Ovary (tissue), 9 donors: ENCODE measurements around the gene C16orf87. TPM values are rescaled to one million over a fixed set of nuclear protein-coding genes. Genes with fewer than 3 reads are reported as not detected.

ENCODE experiments used
- DNase-seq, 5 donors: peaks; one replicate each; pipeline ENCODE4 v3.0.0-alpha.2; 2019 to 2020
- H3K27ac ChIP-seq, 2 donors: fragments of 200-600 bp; one replicate each; pipeline versions ENCODE4 v1.5.1 to v1.8.0; 2019 to 2022
- H3K27me3 ChIP-seq: fragments of 200-600 bp; one replicate; pipeline ENCODE4 v1.8.0; 2022
- H3K36me3 ChIP-seq: fragments of 200-600 bp; sonication (generic); one replicate; pipeline ENCODE4 v1.5.1; 2019
- H3K4me1 ChIP-seq: one replicate; pipeline ENCODE4 v1.8.1; 2013; ENCODE audit warnings: mild to moderate bottlenecking, moderate library complexity; ENCODE audit not compliant: insufficient read depth
- H3K4me3 ChIP-seq: fragments of 200-600 bp; sonication (generic); one replicate; pipeline ENCODE4 v1.5.1; 2017
- H3K9me3 ChIP-seq, 2 donors: fragments of 200-600 bp in 1 of 2; sonication (generic) in 1 of 2; one replicate each; pipeline versions ENCODE4 v1.5.1 to v1.8.1; 2013 to 2019; ENCODE audit warnings: mild to moderate bottlenecking in 1 of 2, moderate library complexity in 1 of 2
- CTCF ChIP-seq, 3 donors: fragments of 450-650 bp in 2 of 3; fragments of 200-600 bp in 1 of 3; IDR thresholded peaks; one replicate each; pipeline versions ENCODE4 v1.5.1 to v1.8.0; 2016 to 2022; ENCODE audit warnings: antibody characterized with exemption in 3 of 3, mild to moderate bottlenecking in 1 of 3
- EP300 ChIP-seq: sonication (generic); formaldehyde crosslinking; IDR thresholded peaks from one replicate; pipeline ENCODE4 v1.6.1; 2017; ENCODE audit warnings: antibody characterized with exemption
- POLR2A ChIP-seq: fragments of 450-650 bp; IDR thresholded peaks from one replicate; pipeline ENCODE4 v1.6.1; 2017; ENCODE audit warnings: antibody characterized with exemption, mild to moderate bottlenecking, moderate library complexity
- WGBS, 3 donors: extraction: QIAGEN DNeasy Blood & Tissue Kit in 1 of 3; methylation state at CpG; one replicate each; pipeline versions ENCODE4 v1.1.5 to v1.1.7; 2013 to 2017; 5-methylcytosine and 5-hydroxymethylcytosine counted together
- intact Hi-C, 4 donors: fragments of 100-400 bp; cut with DNase I; formaldehyde crosslinking; loops; one replicate each; pipeline versions ENCODE4 v1.11.0 to v1.15.1; 2022 to 2023
- polyA plus RNA-seq, 2 donors: library from polyadenylated mRNA; stranded (reverse); fragments of 200-250 nt in 1 of 2; fragments of 350-450 nt in 1 of 2; fragmentation: Illumina TruSeq in 1 of 2; extraction: RNeasy Lipid Tissue Mini Kit (QIAGEN cat#74804) in 1 of 2; gene quantifications; one replicate each; pipeline ENCODE4 v1.2.3, GENCODE V29; 2013 to 2014
- total RNA-seq, 7 donors: library from RNA; depleted of rRNA in 2 of 7; stranded (reverse); fragments of >200 nt in 2 of 7; fragmentation: NEBNext Ultra II Directional in 3 of 7; extraction: Animal tissue kit (Norgen Biotek cat#: 25700) in 3 of 7; gene quantifications; one replicate each; pipeline versions ENCODE4 v1.1.0 to v1.2.4, GENCODE V29; 2016 to 2023
- donor health status: DM: no; HTN: no; CAD: no; lungs with moderate emphysema.
- donor health status: DM: no; HTN: no; CAD: no.
- donor health status: Bipolar disorder and iron deficiency.
- donor health status: DM: yes; HTN: yes; CAD: no.
- donor health status: DM: no; HTN: no; CAD: no.
- donor health status: DM: yes; HTN: yes; CAD: no.

Gene C16orf87
- total and polyA plus RNA-seq, 9 donors, result 4.0 to 7.6 (median 5.1) TPM

- Histone ChIP-seq H3K4me1 (peaks cover 1% of the 10 kb centered on the region), H3K4me3 (no peak overlapping the region), H3K9me3 (no peaks in the 10 kb centered on the region), H3K27me3 (no peaks in the 10 kb centered on the region), H3K36me3 (no peaks in the 10 kb centered on the region), H3K27ac (no peak overlapping the region)
- intact Hi-C loops, result no loop called here
- no peak for DNase-seq
- no peak for TF ChIP-seq POLR2A
- TF ChIP-seq EP300, result no peak
- no peak for TF ChIP-seq CTCF (IDR thresholded peaks at IDR 0.05)
- 87 to 100% (median 96%) methylated on average over 4 of the region's 4 CpGs for WGBS, 3 donors
Observed at GRCh38 chr16:46808997-46809396, 22.0 kb downstream of the C16orf87 start.

GRCh38 chr16:46807336-46807735 lies 23.6 kb downstream of the C16orf87 start:
- intact Hi-C loops, result no loop called here
- TF ChIP-seq CTCF (IDR thresholded peaks at IDR 0.05) (no peak), EP300 (no peak), POLR2A (no peak)
- WGBS, 3 donors, result 95 to 100% (median 97%) methylated on average over 1 of the region's 1 CpG

GRCh38 chr16:46803373-46803772 lies 27.6 kb downstream of the C16orf87 start:
- Histone ChIP-seq H3K27ac (no peak overlapping the region), H3K9me3 (no peaks in the 10 kb centered on the region), H3K27me3 (no peaks in the 10 kb centered on the region), H3K36me3 (no peaks in the 10 kb centered on the region), H3K4me3 (no peak overlapping the region), H3K4me1 (no peaks in the 10 kb centered on the region)
- intact Hi-C loops, result no loop called here
- TF ChIP-seq CTCF (IDR thresholded peaks at IDR 0.05) (no peak), POLR2A (no peak), EP300 (no peak)
- DNase-seq, result no peak
- 75 to 86% (median 77%) methylated on average over 3 of the region's 3 CpGs for WGBS, 3 donors

More at GRCh38 chr16:46807336-46807735, 23.6 kb downstream of the C16orf87 start:
- Histone ChIP-seq H3K9me3 (no peaks in the 10 kb centered on the region), H3K36me3 (no peaks in the 10 kb centered on the region), H3K4me1 (peaks cover 1% of the 10 kb centered on the region), H3K27me3 (no peaks in the 10 kb centered on the region), H3K27ac (no peak overlapping the region), H3K4me3 (no peak overlapping the region)
- no peak for DNase-seq

GRCh38 chr16:46801428-46802049 lies 29.4 kb downstream of the C16orf87 start:
- 69 to 74% (median 73%) methylated on average over 5 of the region's 5 CpGs for WGBS, 3 donors
- intact Hi-C loops, result no loop called here

More at GRCh38 chr16:46801428-46802049, 29.4 kb downstream of the C16orf87 start:
- no peaks in the 10 kb centered on the region for H3K36me3 ChIP-seq
- no peak overlapping the region for H3K4me3 ChIP-seq
- no peak for DNase-seq
- no peak overlapping the region for H3K27ac ChIP-seq
- H3K27me3 ChIP-seq, result no peaks in the 10 kb centered on the region
- H3K4me1 ChIP-seq, result no peaks in the 10 kb centered on the region
- no peaks in the 10 kb centered on the region for H3K9me3 ChIP-seq
- TF ChIP-seq POLR2A, result no peak
- no peak for TF ChIP-seq CTCF (IDR thresholded peaks at IDR 0.05)
- TF ChIP-seq EP300, result no peak
